ENCODE measurements around the gene SCN8A.
"Not testable (repeated sequence)": the region's sequence is repeated elsewhere in the genome, so short reads cannot be mapped to it uniquely, and the experiment has no call there.

The SCN8A gene

GRCh38 chr12:51831817-51832216 is 240.8 kb downstream of the SCN8A start:
- not testable (repeated sequence) for H3K36me3 ChIP-seq (ENCODE audit: control insufficient read depth in 4 of 4, insufficient read depth in 4 of 4, low read length in 3 of 4); H3K27ac ChIP-seq (ENCODE audit: insufficient read depth in 1 of 2, low read depth in 1 of 2, low read length in 2 of 2, poor library complexity in 1 of 2, severe bottlenecking in 2 of 2); H3K27me3 ChIP-seq (replicated peaks in 2 of 5; ENCODE audit: control insufficient read depth in 4 of 5, insufficient read depth in 5 of 5, low read length in 4 of 5); H3K9me3 ChIP-seq (ENCODE audit: control extremely low read depth in 1 of 5, control insufficient read depth in 4 of 5, insufficient read depth in 2 of 5, low read depth in 1 of 5, low read length in 4 of 5); DNase-seq
- Histone ChIP-seq H3K4me3 (ENCODE audit: control insufficient read depth in 1 of 7, extremely low read depth in 1 of 7, insufficient read depth in 4 of 7, low read depth in 2 of 7, low read length in 6 of 7) (peak overlapping the region in 1 of 7 experiments; percentile 71), H3K4me1 (ENCODE audit: control extremely low read depth in 1 of 4, control insufficient read depth in 4 of 4, insufficient read depth in 4 of 4, low read length in 3 of 4) (peaks cover 13 to 72% (median 58%) of the 10 kb centered on the region in 4 experiments)
- 50% methylated on average over 2 of the region's 5 CpGs for WGBS (ENCODE audit: insufficient coverage)
- POLR2A ChIA-PET, result interaction anchor here (0.6 kb wide), 2 partner anchors 12 to 1348 kb away, joined by 3 to 7 read pairs; partner anchors contain the start of gene ZNF740
- CTCF ChIA-PET, result interaction anchor here (0.7 to 6.5 kb wide), 14 partner anchors 8 to 491 kb away, joined by 3 to 62 read pairs (median 3); a partner anchor contains a TSS

DNA sequence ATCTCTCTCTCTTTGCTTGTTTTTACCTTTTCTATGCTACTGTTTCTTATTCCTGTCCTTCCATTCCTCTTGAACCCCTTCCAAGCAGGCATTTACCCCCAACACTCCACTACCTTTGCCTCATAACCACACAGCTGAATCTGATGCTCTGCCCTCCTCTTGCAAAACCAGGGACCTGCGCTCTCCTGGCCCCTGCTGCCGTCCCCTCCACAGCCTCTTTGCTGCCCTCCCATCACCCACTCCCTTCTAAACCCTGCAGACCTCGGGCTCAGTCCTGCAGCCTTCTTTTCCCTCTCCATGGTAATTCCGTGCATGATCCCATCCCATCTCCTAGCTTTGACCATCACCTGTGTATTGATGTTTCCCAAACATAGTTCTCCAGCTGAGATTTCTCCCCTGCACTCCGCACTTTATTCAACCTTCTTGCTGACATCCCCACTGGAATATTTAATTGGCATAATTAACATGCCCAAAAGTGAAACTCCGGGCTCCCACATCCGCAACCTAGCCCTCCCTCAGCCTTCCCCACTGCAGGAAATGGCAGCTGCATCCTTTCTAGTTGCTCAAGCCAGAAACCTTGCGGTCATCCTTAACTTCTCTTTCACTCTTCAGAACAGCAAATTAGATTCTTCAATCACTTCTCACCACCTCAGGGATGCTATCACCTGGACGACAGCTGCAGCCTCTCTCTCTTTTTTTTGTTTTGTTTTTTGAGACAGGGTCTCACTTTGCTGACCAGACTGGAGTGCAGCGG is 241.5 kb downstream of the SCN8A start:
- H3K27me3 ChIP-seq (replicated peaks in 2 of 5; ENCODE audit: control insufficient read depth in 4 of 5, insufficient read depth in 5 of 5, low read length in 4 of 5), result no peaks in the 10 kb centered on the region
- peak overlapping the region in 6 of 7 experiments; percentile 20 to 71 (median 38) for H3K4me3 ChIP-seq (ENCODE audit: control insufficient read depth in 1 of 7, extremely low read depth in 1 of 7, insufficient read depth in 4 of 7, low read depth in 2 of 7, low read length in 6 of 7)
- DNase-seq, result peak; percentile 82 to 96 (median 94)
- WGBS (ENCODE audit: insufficient coverage), result 0% methylated on average over 9 of the region's 10 CpGs
- POLR2A ChIA-PET, result interaction anchor here (0.6 to 1.0 kb wide), 2 partner anchors 12 to 1348 kb away, joined by 3 read pairs; partner anchors contain the start of gene ZNF740
- H3K4me1 ChIP-seq (ENCODE audit: control extremely low read depth in 1 of 4, control insufficient read depth in 4 of 4, insufficient read depth in 4 of 4, low read length in 3 of 4), result peaks cover 11 to 64% (median 51%) of the 10 kb centered on the region in 4 experiments
- H3K36me3 ChIP-seq (ENCODE audit: control insufficient read depth in 4 of 4, insufficient read depth in 4 of 4, low read length in 3 of 4), result no peaks in the 10 kb centered on the region
- no peaks in the 10 kb centered on the region for H3K9me3 ChIP-seq (ENCODE audit: control extremely low read depth in 1 of 5, control insufficient read depth in 4 of 5, insufficient read depth in 2 of 5, low read depth in 1 of 5, low read length in 4 of 5)
- CTCF ChIA-PET, result interaction anchor here (0.7 to 6.5 kb wide), 9 partner anchors 8 to 299 kb away, joined by 3 to 62 read pairs (median 3); no protein-coding TSS in a partner anchor
- H3K27ac ChIP-seq (ENCODE audit: insufficient read depth in 1 of 2, low read depth in 1 of 2, low read length in 2 of 2, poor library complexity in 1 of 2, severe bottlenecking in 2 of 2), result no peak overlapping the region

GRCh38 chr12:51833448-51834227 is 242.6 kb downstream of the SCN8A start:
- no peaks in the 10 kb centered on the region for H3K36me3 ChIP-seq (ENCODE audit: control insufficient read depth in 4 of 4, insufficient read depth in 4 of 4, low read length in 3 of 4)
- no peak for DNase-seq
- 83% methylated on average over 10 of the region's 12 CpGs for WGBS (ENCODE audit: insufficient coverage)
- peaks cover 9 to 53% (median 40%) of the 10 kb centered on the region in 4 experiments for H3K4me1 ChIP-seq (ENCODE audit: control extremely low read depth in 1 of 4, control insufficient read depth in 4 of 4, insufficient read depth in 4 of 4, low read length in 3 of 4)
- H3K27me3 ChIP-seq (replicated peaks in 2 of 5; ENCODE audit: control insufficient read depth in 4 of 5, insufficient read depth in 5 of 5, low read length in 4 of 5), result no peaks in the 10 kb centered on the region
- POLR2A ChIA-PET, result interaction anchor here (0.6 kb wide), 1 partner anchor 19 kb away, joined by 3 read pairs; a partner anchor contains a TSS
- CTCF ChIA-PET, result interaction anchor here (0.6 to 6.5 kb wide), 3 partner anchors 31 to 1522 kb away, joined by 3 to 62 read pairs (median 4); no protein-coding TSS in a partner anchor
- H3K27ac ChIP-seq (ENCODE audit: insufficient read depth in 1 of 2, low read depth in 1 of 2, low read length in 2 of 2, poor library complexity in 1 of 2, severe bottlenecking in 2 of 2), result no peak overlapping the region
- H3K9me3 ChIP-seq (ENCODE audit: control extremely low read depth in 1 of 5, control insufficient read depth in 4 of 5, insufficient read depth in 2 of 5, low read depth in 1 of 5, low read length in 4 of 5), result no peaks in the 10 kb centered on the region
- H3K4me3 ChIP-seq (ENCODE audit: control insufficient read depth in 1 of 7, extremely low read depth in 1 of 7, insufficient read depth in 4 of 7, low read depth in 2 of 7, low read length in 6 of 7), result no peak overlapping the region

- H3K4me1 ChIP-seq (ENCODE audit: control extremely low read depth in 1 of 4, control insufficient read depth in 4 of 4, insufficient read depth in 4 of 4, low read length in 3 of 4), result peaks cover 9 to 46% (median 36%) of the 10 kb centered on the region in 4 experiments
- no peak overlapping the region for H3K27ac ChIP-seq (ENCODE audit: insufficient read depth in 1 of 2, low read depth in 1 of 2, low read length in 2 of 2, poor library complexity in 1 of 2, severe bottlenecking in 2 of 2)
- no peaks in the 10 kb centered on the region for H3K9me3 ChIP-seq (ENCODE audit: control extremely low read depth in 1 of 5, control insufficient read depth in 4 of 5, insufficient read depth in 2 of 5, low read depth in 1 of 5, low read length in 4 of 5)
- POLR2A ChIA-PET, result no interaction called here
- CTCF ChIA-PET, result interaction anchor here (0.8 to 1.1 kb wide), 2 partner anchors 14 to 460 kb away, joined by 3 to 4 read pairs; no protein-coding TSS in a partner anchor
- H3K4me3 ChIP-seq (ENCODE audit: control insufficient read depth in 1 of 7, extremely low read depth in 1 of 7, insufficient read depth in 4 of 7, low read depth in 2 of 7, low read length in 6 of 7), result no peak overlapping the region
- no peaks in the 10 kb centered on the region for H3K27me3 ChIP-seq (replicated peaks in 2 of 5; ENCODE audit: control insufficient read depth in 4 of 5, insufficient read depth in 5 of 5, low read length in 4 of 5)
- DNase-seq, result no peak
- H3K36me3 ChIP-seq (ENCODE audit: control insufficient read depth in 4 of 4, insufficient read depth in 4 of 4, low read length in 3 of 4), result no peaks in the 10 kb centered on the region
- WGBS (ENCODE audit: insufficient coverage), result over 99% methylated on average over 10 of the region's 11 CpGs
Measured at GRCh38 chr12:51834411-51834810, 243.4 kb downstream of the SCN8A start.

DNA sequence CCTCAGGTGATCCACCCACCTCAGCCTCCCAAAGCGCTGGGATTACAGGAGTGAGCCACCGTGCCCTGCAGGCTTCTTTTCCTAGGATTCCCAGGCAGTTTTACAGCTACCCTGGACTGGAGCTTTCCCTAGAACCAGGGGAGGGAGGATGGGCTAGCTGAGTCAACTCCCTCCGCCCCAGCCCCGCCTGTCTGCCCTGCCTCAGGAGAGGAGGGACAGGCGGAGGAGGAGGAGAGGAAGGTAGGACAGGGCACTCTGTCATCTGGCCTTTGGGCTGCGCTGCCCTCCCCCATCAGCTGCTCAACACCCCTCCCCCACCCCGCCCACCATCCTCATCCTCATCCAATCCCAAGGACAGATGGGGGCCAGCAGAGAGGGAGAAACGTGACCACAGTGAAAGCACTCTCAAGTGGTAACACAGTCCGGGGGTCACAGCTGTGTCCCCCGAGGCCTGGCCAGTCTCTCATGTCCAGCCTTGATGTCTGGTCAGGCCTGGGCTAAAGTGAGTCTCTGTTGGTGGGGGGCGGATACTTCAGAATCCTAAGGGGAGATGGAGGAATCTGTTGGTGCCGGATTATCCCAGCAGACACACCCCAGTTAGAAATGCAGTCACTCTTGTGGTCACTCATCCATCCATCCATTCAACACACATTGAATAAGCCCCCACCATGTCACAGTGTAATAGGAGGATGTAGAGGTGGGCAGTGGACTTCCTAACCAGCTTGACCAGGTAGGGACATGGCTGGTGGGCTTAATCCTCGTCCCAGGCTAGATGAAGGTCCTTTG is 245.2 kb downstream of the SCN8A start:
- no peak for DNase-seq
- 93% methylated on average over 6 of the region's 13 CpGs for WGBS (ENCODE audit: insufficient coverage)
- peaks cover 9 to 46% (median 32%) of the 10 kb centered on the region in 4 experiments for H3K4me1 ChIP-seq (ENCODE audit: control extremely low read depth in 1 of 4, control insufficient read depth in 4 of 4, insufficient read depth in 4 of 4, low read length in 3 of 4)
- no peaks in the 10 kb centered on the region for H3K36me3 ChIP-seq (ENCODE audit: control insufficient read depth in 4 of 4, insufficient read depth in 4 of 4, low read length in 3 of 4)
- H3K9me3 ChIP-seq (ENCODE audit: control extremely low read depth in 1 of 5, control insufficient read depth in 4 of 5, insufficient read depth in 2 of 5, low read depth in 1 of 5, low read length in 4 of 5), result no peaks in the 10 kb centered on the region
- H3K27ac ChIP-seq (ENCODE audit: insufficient read depth in 1 of 2, low read depth in 1 of 2, low read length in 2 of 2, poor library complexity in 1 of 2, severe bottlenecking in 2 of 2), result no peak overlapping the region
- POLR2A ChIA-PET, result no interaction called here
- H3K27me3 ChIP-seq (replicated peaks in 2 of 5; ENCODE audit: control insufficient read depth in 4 of 5, insufficient read depth in 5 of 5, low read length in 4 of 5), result no peaks in the 10 kb centered on the region
- CTCF ChIA-PET, result interaction anchor here (0.6 to 2.1 kb wide), 6 partner anchors 12 to 1499 kb away, joined by 3 to 9 read pairs (median 4); no protein-coding TSS in a partner anchor
- no peak overlapping the region for H3K4me3 ChIP-seq (ENCODE audit: control insufficient read depth in 1 of 7, extremely low read depth in 1 of 7, insufficient read depth in 4 of 7, low read depth in 2 of 7, low read length in 6 of 7)

- no peak overlapping the region for H3K27ac ChIP-seq (ENCODE audit: insufficient read depth in 1 of 2, low read depth in 1 of 2, low read length in 2 of 2, poor library complexity in 1 of 2, severe bottlenecking in 2 of 2)
- ChIA-PET POLR2A (no interaction called here), CTCF (interaction anchor here (1.1 to 2.1 kb wide), 5 partner anchors 13 to 38 kb away, joined by 3 to 9 read pairs (median 5); no protein-coding TSS in a partner anchor)
- no peaks in the 10 kb centered on the region for H3K27me3 ChIP-seq (replicated peaks in 2 of 5; ENCODE audit: control insufficient read depth in 4 of 5, insufficient read depth in 5 of 5, low read length in 4 of 5)
- H3K4me3 ChIP-seq (ENCODE audit: control insufficient read depth in 1 of 7, extremely low read depth in 1 of 7, insufficient read depth in 4 of 7, low read depth in 2 of 7, low read length in 6 of 7), result no peak overlapping the region
- H3K9me3 ChIP-seq (ENCODE audit: control extremely low read depth in 1 of 5, control insufficient read depth in 4 of 5, insufficient read depth in 2 of 5, low read depth in 1 of 5, low read length in 4 of 5), result no peaks in the 10 kb centered on the region
- 95% methylated on average over 4 of the region's 6 CpGs for WGBS (ENCODE audit: insufficient coverage)
- H3K36me3 ChIP-seq (ENCODE audit: control insufficient read depth in 4 of 4, insufficient read depth in 4 of 4, low read length in 3 of 4), result no peaks in the 10 kb centered on the region
- peaks cover 9 to 41% (median 27%) of the 10 kb centered on the region in 4 experiments for H3K4me1 ChIP-seq (ENCODE audit: control extremely low read depth in 1 of 4, control insufficient read depth in 4 of 4, insufficient read depth in 4 of 4, low read length in 3 of 4)
- no peak for DNase-seq
Measured at GRCh38 chr12:51836827-51837173, 245.8 kb downstream of the SCN8A start.

All from common myeloid progenitor, CD34-positive (primary cell).